Neural cell (in vitro differentiated cells): ENCODE results near the gene YY1AP1. TPM values are rescaled to one million over a fixed set of nuclear protein-coding genes. Genes with fewer than 3 reads are reported as not detected.

ENCODE experiments used
- H2AFZ ChIP-seq: fragments of 200-600, 300-800 bp; sonication (generic), shearing (Covaris generic); 2 replicates; pipeline ENCODE4 v1.6.0; 2014; ENCODE audit warnings: low read depth, mild to moderate bottlenecking, antibody characterized with exemption, low read length, moderate library complexity
- H3F3A ChIP-seq: fragments of 200-600 bp; shearing (Covaris generic); 2 replicates; pipeline ENCODE4 v1.6.1; 2016; ENCODE audit warnings: mild to moderate bottlenecking, moderate library complexity, mixed read lengths, antibody characterized with exemption, low read length; ENCODE audit not compliant: insufficient read depth, poor library complexity, severe bottlenecking
- H3K27ac ChIP-seq: fragments of 200-600, 300-800 bp; sonication (generic), shearing (Covaris generic); 2 replicates; pipeline ENCODE4 v1.5.1; 2014; ENCODE audit warnings: mild to moderate bottlenecking, low read length, moderate library complexity
- H3K27me3 ChIP-seq: fragments of 300-800, 200-600 bp; sonication (generic), shearing (Covaris generic); 2 replicates; pipeline ENCODE4 v1.6.0; 2014; ENCODE audit warnings: mild to moderate bottlenecking, low read depth, low read length, moderate library complexity; ENCODE audit not compliant: insufficient read depth
- H3K36me3 ChIP-seq: fragments of 300-800, 200-600 bp; sonication (generic), shearing (Covaris generic); 2 replicates; pipeline ENCODE4 v1.5.1; 2014; ENCODE audit warnings: mild to moderate bottlenecking, antibody characterized with exemption, low read length, moderate library complexity; ENCODE audit not compliant: insufficient read depth
- H3K4me2 ChIP-seq: fragments of 300-800, 200-600 bp; sonication (generic), shearing (Covaris generic); 2 replicates; pipeline ENCODE4 v1.6.0; 2014; ENCODE audit warnings: mild to moderate bottlenecking, low read length
- H3K4me3 ChIP-seq: fragments of 300-800, 200-600 bp; sonication (generic), shearing (Covaris generic); 2 replicates; pipeline ENCODE4 v1.5.1; 2014; ENCODE audit warnings: mild to moderate bottlenecking, low read length, moderate library complexity
- H3K79me2 ChIP-seq: fragments of 200-600 bp; shearing (Covaris generic); replicated peaks from 2 replicates; pipeline ENCODE4 v1.6.0; 2014; ENCODE audit warnings: mild to moderate bottlenecking, low read length, moderate library complexity; ENCODE audit not compliant: insufficient read depth
- H3K9ac ChIP-seq: fragments of 300-800, 200-600 bp; sonication (generic), shearing (Covaris generic); 2 replicates; pipeline ENCODE4 v1.6.1; 2016; ENCODE audit warnings: mild to moderate bottlenecking, low read length, mixed read lengths
- H3K9me2 ChIP-seq: fragments of 200-600 bp; shearing (Covaris generic); 2 replicates; pipeline ENCODE4 v1.6.1; 2016; ENCODE audit warnings: mild to moderate bottlenecking, low read length, mixed read lengths; ENCODE audit not compliant: insufficient read depth
- H3K9me3 ChIP-seq: fragments of 200-600, 300-800 bp; sonication (generic), shearing (Covaris generic); 2 replicates; pipeline ENCODE4 v1.6.1; 2016; ENCODE audit warnings: mild to moderate bottlenecking, mixed run types, low read length, moderate library complexity, mixed read lengths
- H4K20me1 ChIP-seq: fragments of 200-600 bp; shearing (Covaris generic); 2 replicates; pipeline ENCODE4 v1.6.1; 2016; ENCODE audit warnings: mild to moderate bottlenecking, mixed run types; ENCODE audit not compliant: insufficient read depth
- CTCF ChIP-seq: fragments of 450-650 bp; IDR thresholded peaks from 2 replicates; pipeline ENCODE4 v1.5.1; 2014; ENCODE audit warnings: antibody characterized with exemption, mild to moderate bottlenecking, moderate library complexity; ENCODE audit not compliant: poor library complexity, severe bottlenecking
- EP300 ChIP-seq: fragments of 450-650 bp; conservative IDR thresholded peaks from 2 replicates; pipeline ENCODE4 v1.6.1; 2014; ENCODE audit warnings: antibody characterized with exemption, mild to moderate bottlenecking, moderate library complexity; ENCODE audit not compliant: poor library complexity, severe bottlenecking
- EZH2 ChIP-seq: fragments of 200-600, 300-800 bp; shearing (Covaris generic), sonication (generic); IDR thresholded peaks from 2 replicates; pipeline ENCODE4 v1.6.1; 2014; ENCODE audit warnings: antibody characterized with exemption, low read length, borderline replicate concordance, mild to moderate bottlenecking; ENCODE audit not compliant: insufficient read depth, poor library complexity, severe bottlenecking
- MXI1 ChIP-seq: fragments of 450-650 bp; conservative IDR thresholded peaks from 2 replicates; pipeline ENCODE4 v1.6.1; 2014; ENCODE audit warnings: antibody characterized with exemption, mild to moderate bottlenecking; ENCODE audit not compliant: poor library complexity, severe bottlenecking
- POLR2AphosphoS5 ChIP-seq: IDR thresholded peaks from 2 replicates; pipeline ENCODE4 v1.6.1; 2012
- RAD21 ChIP-seq: fragments of 450-650 bp; conservative IDR thresholded peaks from 2 replicates; pipeline ENCODE4 v1.6.1; 2014; ENCODE audit warnings: antibody characterized with exemption, mild to moderate bottlenecking, moderate library complexity
- REST ChIP-seq: IDR thresholded peaks from 2 replicates; pipeline ENCODE4 v1.6.1; 2012; ENCODE audit warnings: borderline replicate concordance
- SMC3 ChIP-seq: fragments of 450-650 bp; conservative IDR thresholded peaks from 2 replicates; pipeline ENCODE4 v1.6.1; 2014; ENCODE audit warnings: antibody characterized with exemption, mild to moderate bottlenecking, moderate library complexity; ENCODE audit not compliant: poor library complexity
- TAF1 ChIP-seq: IDR thresholded peaks from 2 replicates; pipeline ENCODE4 v1.6.1; 2012; ENCODE audit warnings: low read depth
- polyA minus RNA-seq: library from RNA; depleted of rRNA, polyadenylated mRNA; stranded (reverse); fragments of >200 nt; gene quantifications from 2 replicates; pipeline ENCODE4 v1.2.3, GENCODE V29; 2014
- polyA plus RNA-seq: library from polyadenylated mRNA; depleted of rRNA; stranded (reverse); fragments of >200 nt; gene quantifications from 2 replicates; pipeline ENCODE4 v1.2.3, GENCODE V29; 2014

Gene YY1AP1, protein sequence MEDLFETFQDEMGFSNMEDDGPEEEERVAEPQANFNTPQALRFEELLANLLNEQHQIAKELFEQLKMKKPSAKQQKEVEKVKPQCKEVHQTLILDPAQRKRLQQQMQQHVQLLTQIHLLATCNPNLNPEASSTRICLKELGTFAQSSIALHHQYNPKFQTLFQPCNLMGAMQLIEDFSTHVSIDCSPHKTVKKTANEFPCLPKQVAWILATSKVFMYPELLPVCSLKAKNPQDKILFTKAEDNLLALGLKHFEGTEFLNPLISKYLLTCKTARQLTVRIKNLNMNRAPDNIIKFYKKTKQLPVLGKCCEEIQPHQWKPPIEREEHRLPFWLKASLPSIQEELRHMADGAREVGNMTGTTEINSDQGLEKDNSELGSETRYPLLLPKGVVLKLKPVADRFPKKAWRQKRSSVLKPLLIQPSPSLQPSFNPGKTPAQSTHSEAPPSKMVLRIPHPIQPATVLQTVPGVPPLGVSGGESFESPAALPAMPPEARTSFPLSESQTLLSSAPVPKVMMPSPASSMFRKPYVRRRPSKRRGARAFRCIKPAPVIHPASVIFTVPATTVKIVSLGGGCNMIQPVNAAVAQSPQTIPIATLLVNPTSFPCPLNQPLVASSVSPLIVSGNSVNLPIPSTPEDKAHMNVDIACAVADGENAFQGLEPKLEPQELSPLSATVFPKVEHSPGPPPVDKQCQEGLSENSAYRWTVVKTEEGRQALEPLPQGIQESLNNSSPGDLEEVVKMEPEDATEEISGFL
- polyA plus RNA-seq = 44.0 and 44.4 TPM in 2 replicates
- polyA minus RNA-seq = 226 and 278 TPM in 2 replicates

DNA sequence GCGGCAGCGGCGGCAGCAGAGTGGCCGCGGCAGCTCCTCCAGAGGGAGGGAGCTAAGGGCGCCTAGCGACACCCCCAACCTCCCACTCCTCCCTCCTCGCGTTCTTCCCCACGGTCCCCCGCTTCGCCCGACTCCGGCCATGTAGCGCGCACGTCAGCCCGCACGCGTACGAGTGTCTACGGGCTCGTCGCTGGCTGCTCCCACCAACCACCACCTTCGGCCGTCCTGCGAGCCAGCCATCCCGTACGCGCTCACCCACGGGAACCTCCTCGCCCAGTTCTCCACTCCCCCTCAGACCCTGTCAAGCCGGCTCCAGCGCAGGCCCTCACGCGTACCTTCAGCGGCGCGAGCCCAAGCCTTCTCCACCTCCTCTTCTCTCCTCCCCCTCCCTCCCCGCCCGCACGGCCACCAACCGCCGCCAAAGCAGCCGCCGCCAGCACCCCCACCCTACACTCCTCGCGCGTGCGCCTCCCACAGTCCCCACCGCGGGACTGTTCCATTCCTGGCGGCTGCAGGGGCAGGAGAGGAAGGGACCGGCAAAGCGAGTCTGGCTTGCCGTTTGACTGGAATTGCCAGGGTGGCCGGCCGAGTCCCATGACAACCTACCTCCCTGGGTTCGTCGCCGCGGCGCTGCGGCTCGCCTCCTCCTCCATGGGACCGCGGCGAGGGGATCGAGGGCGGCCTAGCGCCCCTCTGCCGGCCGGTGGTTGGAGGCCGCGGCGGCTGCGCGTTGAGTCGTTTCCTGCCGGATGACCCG, at the start of gene YY1AP1:
Gene YY1AP1 (minus strand): TSS at position 451 of the 757 bp plus-strand sequence. CDS start 8,338 bp downstream, outside the sequence.
- Histone ChIP-seq H3K27ac (peak within 1 kb of the TSS; percentile 97), H3K79me2 (peaks cover 57% of the 10 kb centered on the region), H3K4me3 (peak within 1 kb of the TSS; percentile 95)

More for the DNA sequence above, at the start of gene YY1AP1:
- peak within 1 kb of the TSS; percentile 98 for H3K9ac ChIP-seq
- no peaks in the 10 kb centered on the region for H4K20me1 ChIP-seq
- TF ChIP-seq SMC3 (no peak), MXI1 (peak; percentile 73), EP300 (peak; percentile 34), TAF1 (peak; percentile 84), POLR2AphosphoS5 (peak; percentile 90), EZH2 (no peak), REST (peak; percentile 87), RAD21 (no peak), CTCF (peak; percentile 46)
- H3K9me2 ChIP-seq = no peaks in the 10 kb centered on the region
- H2AFZ ChIP-seq = peak within 1 kb of the TSS; percentile 92
- no peaks in the 10 kb centered on the region for H3K9me3 ChIP-seq
- no peaks in the 10 kb centered on the region for H3F3A ChIP-seq
- H3K36me3 ChIP-seq = no peaks in the 10 kb centered on the region
- H3K27me3 ChIP-seq = no peaks in the 10 kb centered on the region
- H3K4me2 ChIP-seq = no peak within 1 kb of the TSS
